Breast epithelium (tissue), 4 donors: ENCODE data around the gene ITGB2. TPM values are rescaled to one million over a fixed set of nuclear protein-coding genes. Genes with fewer than 3 reads are reported as not detected.
A peak's percentile ranks its signal among the peaks of the same experiment; 100 is the strongest.

ENCODE experiments used
- DNase-seq, 2 donors: peaks; one replicate each; pipeline ENCODE4 v3.0.0-alpha.2; 2019; ENCODE audit warnings: low spot score in 2 of 2
- H3K27ac ChIP-seq, 2 donors: fragments of 200-600 bp; sonication (generic) in 1 of 2; one replicate each; pipeline ENCODE4 v1.5.1; 2016 to 2019; ENCODE audit warnings: mild to moderate bottlenecking in 1 of 2
- H3K27me3 ChIP-seq, 2 donors: fragments of 200-600 bp; sonication (generic) in 1 of 2; one replicate each; pipeline versions ENCODE4 v1.5.1 to v1.6.0; 2017 to 2019; ENCODE audit warnings: control low read depth in 1 of 2, mild to moderate bottlenecking in 1 of 2
- H3K36me3 ChIP-seq: fragments of 200-600 bp; one replicate; pipeline ENCODE4 v1.5.1; 2019
- H3K4me1 ChIP-seq, 2 donors: fragments of 200-600 bp; sonication (generic); one replicate each; pipeline ENCODE4 v1.5.1; 2016 to 2019; ENCODE audit warnings: control low read depth in 1 of 2
- H3K4me3 ChIP-seq, 3 donors: fragments of 200-600 bp; sonication (generic); 1 replicate in 2 of 3; 2 replicates in 1 of 3; pipeline ENCODE4 v1.5.1; 2016 to 2019; ENCODE audit warnings: mild to moderate bottlenecking in 3 of 3, moderate library complexity in 2 of 3
- H3K9me3 ChIP-seq, 2 donors: fragments of 200-600 bp; sonication (generic) in 1 of 2; one replicate each; pipeline ENCODE4 v1.5.1; 2016 to 2019; ENCODE audit warnings: control low read depth in 1 of 2
- CTCF ChIP-seq, 3 donors: fragments of 450-650 bp; IDR thresholded peaks; one replicate each; pipeline ENCODE4 v1.5.1; 2016 to 2017; ENCODE audit warnings: antibody characterized with exemption in 3 of 3, mild to moderate bottlenecking in 3 of 3, moderate library complexity in 3 of 3
- POLR2A ChIP-seq: fragments of 450-650 bp; IDR thresholded peaks from one replicate; pipeline ENCODE4 v1.6.1; 2016; ENCODE audit warnings: antibody characterized with exemption, mild to moderate bottlenecking, moderate library complexity
- POLR2AphosphoS5 ChIP-seq, 3 donors: sonication (generic); formaldehyde crosslinking; IDR thresholded peaks; one replicate each; pipeline ENCODE4 v1.6.1; 2017; ENCODE audit warnings: antibody characterized with exemption in 3 of 3
- intact Hi-C: fragments of 100-400 bp; cut with DNase I; formaldehyde crosslinking; loops from one replicate; pipeline ENCODE4 v1.15.1; 2023; ENCODE audit warnings: low total_unique reads
- total RNA-seq, 3 donors: library from RNA; depleted of rRNA; stranded (reverse); fragments of >200 nt; gene quantifications; one replicate each; pipeline ENCODE4 v1.1.0, GENCODE V29; 2016

The ITGB2 gene
- total RNA-seq, result 100 to 1,000 TPM in 1 of 3 donors, 10 to 100 TPM in 2; 19.7 to 242 (median 92.8) TPM

GRCh38 chr21:44920694-44921604 is at the start of gene ITGB2:
Gene ITGB2 (minus strand): TSS chr21:44920899. CDS start chr21:44910782, 10,117 bp downstream.
- H3K4me3 ChIP-seq, result peak within 1 kb of the TSS; percentile 40 to 52 (median 46)

GRCh38 chr21:44969931-44970755 is 49.4 kb upstream of the ITGB2 start:
- no peak overlapping the region for H3K4me3 ChIP-seq
- intact Hi-C loops, result no loop called here

More at GRCh38 chr21:44920694-44921604, at the start of gene ITGB2:
- Histone ChIP-seq H3K36me3 (no peaks in the 10 kb centered on the region), H3K9me3 (no peaks in the 10 kb centered on the region), H3K27me3 (no peaks in the 10 kb centered on the region), H3K27ac (no peak within 1 kb of the TSS), H3K4me1 (peaks cover 0 to 5% of the 10 kb centered on the region in 2 donors)
- intact Hi-C loops, result no loop called here
- DNase-seq, result no peak
- TF ChIP-seq CTCF (IDR thresholded peaks at IDR 0.05), result no peak
- no peak for TF ChIP-seq POLR2A
- TF ChIP-seq POLR2AphosphoS5 (IDR thresholded peaks at IDR 0.05), result no peak

GRCh38 chr21:44969066-44969670 is 48.5 kb upstream of the ITGB2 start:
- H3K36me3 ChIP-seq, result no peaks in the 10 kb centered on the region
- intact Hi-C loops, result no loop called here

More at GRCh38 chr21:44969931-44970755, 49.4 kb upstream of the ITGB2 start:
- peak overlapping the region in 1 of 2 donors; percentile 63 for H3K27ac ChIP-seq
- peaks cover 19 to 21% of the 10 kb centered on the region in 2 donors for H3K4me1 ChIP-seq
- H3K36me3 ChIP-seq, result no peaks in the 10 kb centered on the region
- TF ChIP-seq POLR2AphosphoS5 (IDR thresholded peaks at IDR 0.05), result no peak
- no peak for TF ChIP-seq POLR2A
- no peak for TF ChIP-seq CTCF (IDR thresholded peaks at IDR 0.05)
- H3K9me3 ChIP-seq, result no peaks in the 10 kb centered on the region
- H3K27me3 ChIP-seq, result no peaks in the 10 kb centered on the region
- peak in 1 of 2 donors; percentile 53 for DNase-seq

More at GRCh38 chr21:44969066-44969670, 48.5 kb upstream of the ITGB2 start:
- DNase-seq, result no peak
- Histone ChIP-seq H3K27me3 (no peaks in the 10 kb centered on the region), H3K9me3 (no peaks in the 10 kb centered on the region), H3K27ac (peak overlapping the region; percentile 18 to 63), H3K4me1 (peaks cover 19 to 21% of the 10 kb centered on the region in 2 donors), H3K4me3 (no peak overlapping the region)
- no peak for TF ChIP-seq POLR2A
- no peak for TF ChIP-seq CTCF (IDR thresholded peaks at IDR 0.05)
- TF ChIP-seq POLR2AphosphoS5 (IDR thresholded peaks at IDR 0.05), result no peak
